Nephron (organoid): ENCODE measurements around the gene PEF1.
A peak's percentile ranks its signal among the peaks of the same experiment; 100 is the strongest.

ENCODE experiments used
- H3K27ac Mint-ChIP-seq, 3 experiments: 2 replicates each; pipeline ENCODE4 v1.8.0; 2020; ENCODE audit warnings: mixed read lengths in 3 of 3, mild to moderate bottlenecking in 2 of 3, moderate library complexity in 1 of 3
- H3K27me3 Mint-ChIP-seq: 2 replicates; pipeline ENCODE4 v1.8.0; 2021; ENCODE audit warnings: low read depth, mild to moderate bottlenecking, moderate library complexity, mixed read lengths
- H3K36me3 Mint-ChIP-seq: 2 replicates; pipeline ENCODE4 v1.8.0; 2020; ENCODE audit warnings: low read depth, mixed read lengths
- H3K4me1 Mint-ChIP-seq: 2 replicates; pipeline ENCODE4 v1.8.0; 2020; ENCODE audit warnings: mixed read lengths
- H3K4me3 Mint-ChIP-seq, 3 experiments: 2 replicates each; pipeline ENCODE4 v1.8.0; 2020; ENCODE audit warnings: mild to moderate bottlenecking in 3 of 3, mixed read lengths in 3 of 3, moderate library complexity in 2 of 3
- H3K9me3 Mint-ChIP-seq: 2 replicates; pipeline ENCODE4 v1.8.0; 2020; ENCODE audit warnings: mixed read lengths
- CTCF ChIP-seq, 3 experiments: fragments of 200-600 bp; sonication (generic); IDR thresholded peaks; one replicate each; pipeline ENCODE4 v1.5.0; 2021; ENCODE audit warnings: antibody characterized with exemption in 3 of 3; ENCODE audit not compliant: unreplicated experiment in 3 of 3

Gene PEF1

DNA sequence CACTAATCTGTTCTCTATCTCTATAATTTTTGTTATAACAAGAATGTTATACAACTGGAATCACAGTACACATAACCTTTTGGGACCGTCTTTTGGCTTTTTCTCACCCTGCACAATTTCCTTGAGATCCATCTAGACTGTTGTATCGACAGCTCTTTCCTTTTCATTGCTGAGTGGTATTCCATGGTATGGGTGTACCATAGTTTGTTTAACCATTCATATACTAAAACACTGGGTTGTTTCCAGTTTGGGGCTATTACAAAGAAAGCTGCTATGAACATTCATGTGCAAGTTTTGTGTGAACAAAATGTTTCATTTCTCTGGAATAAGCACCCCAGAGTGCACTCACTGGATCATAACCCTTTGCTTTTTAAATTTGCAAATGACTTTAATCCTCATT is 42.6 kb downstream of the PEF1 start:
- Mint-ChIP-seq H3K9me3 (no peaks in the 10 kb centered on the region), H3K36me3 (no peaks in the 10 kb centered on the region), H3K27me3 (peaks cover 3% of the 10 kb centered on the region), H3K4me3 (no peak overlapping the region), H3K27ac (no peak overlapping the region), H3K4me1 (peaks cover 5% of the 10 kb centered on the region)
- no peak for TF ChIP-seq CTCF (IDR thresholded peaks at IDR 0.05; ENCODE audit: unreplicated experiment in 3 of 3)

DNA sequence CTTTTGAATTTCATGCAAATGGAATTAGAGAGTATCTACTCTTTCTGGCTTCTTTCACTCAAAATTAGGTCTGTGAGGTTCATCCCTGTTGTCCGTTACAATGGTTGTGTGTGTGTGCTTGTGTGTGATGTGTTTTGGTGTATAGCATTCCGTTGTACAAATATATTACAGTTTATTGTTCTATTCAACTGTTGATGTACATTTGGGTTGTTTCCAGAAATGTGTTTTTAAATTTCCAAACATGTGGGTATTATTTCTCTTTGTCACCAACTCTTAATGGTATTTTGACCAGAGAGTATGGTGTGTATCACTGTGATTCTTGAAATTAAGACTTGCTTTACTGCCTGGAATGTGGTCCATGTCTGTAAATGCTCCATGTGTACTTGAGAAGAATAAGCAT is 44.0 kb downstream of the PEF1 start:
- H3K27me3 Mint-ChIP-seq: peaks cover 3% of the 10 kb centered on the region
- no peak for TF ChIP-seq CTCF (IDR thresholded peaks at IDR 0.05; ENCODE audit: unreplicated experiment in 3 of 3)
- H3K27ac Mint-ChIP-seq: peak overlapping the region in 1 of 3 experiments; percentile 31
- H3K4me1 Mint-ChIP-seq: peaks cover 5% of the 10 kb centered on the region
- no peaks in the 10 kb centered on the region for H3K36me3 Mint-ChIP-seq
- H3K4me3 Mint-ChIP-seq: no peak overlapping the region
- no peaks in the 10 kb centered on the region for H3K9me3 Mint-ChIP-seq

- Mint-ChIP-seq H3K9me3 (no peaks in the 10 kb centered on the region), H3K36me3 (no peaks in the 10 kb centered on the region), H3K27me3 (peaks cover 3% of the 10 kb centered on the region), H3K4me1 (peaks cover 5% of the 10 kb centered on the region), H3K4me3 (no peak overlapping the region), H3K27ac (no peak overlapping the region)
- no peak for TF ChIP-seq CTCF (IDR thresholded peaks at IDR 0.05; ENCODE audit: unreplicated experiment in 3 of 3)
Observed at GRCh38 chr1:31598980-31599379, 45.7 kb downstream of the PEF1 start.

GRCh38 chr1:31596737-31597097 is 48.0 kb downstream of the PEF1 start:
- TF ChIP-seq CTCF (IDR thresholded peaks at IDR 0.05; ENCODE audit: unreplicated experiment in 3 of 3): no peak
- peaks cover 14% of the 10 kb centered on the region for H3K27me3 Mint-ChIP-seq
- no peak overlapping the region for H3K27ac Mint-ChIP-seq
- no peaks in the 10 kb centered on the region for H3K36me3 Mint-ChIP-seq
- H3K4me3 Mint-ChIP-seq: no peak overlapping the region
- peaks cover 12% of the 10 kb centered on the region for H3K4me1 Mint-ChIP-seq
- H3K9me3 Mint-ChIP-seq: no peaks in the 10 kb centered on the region

DNA sequence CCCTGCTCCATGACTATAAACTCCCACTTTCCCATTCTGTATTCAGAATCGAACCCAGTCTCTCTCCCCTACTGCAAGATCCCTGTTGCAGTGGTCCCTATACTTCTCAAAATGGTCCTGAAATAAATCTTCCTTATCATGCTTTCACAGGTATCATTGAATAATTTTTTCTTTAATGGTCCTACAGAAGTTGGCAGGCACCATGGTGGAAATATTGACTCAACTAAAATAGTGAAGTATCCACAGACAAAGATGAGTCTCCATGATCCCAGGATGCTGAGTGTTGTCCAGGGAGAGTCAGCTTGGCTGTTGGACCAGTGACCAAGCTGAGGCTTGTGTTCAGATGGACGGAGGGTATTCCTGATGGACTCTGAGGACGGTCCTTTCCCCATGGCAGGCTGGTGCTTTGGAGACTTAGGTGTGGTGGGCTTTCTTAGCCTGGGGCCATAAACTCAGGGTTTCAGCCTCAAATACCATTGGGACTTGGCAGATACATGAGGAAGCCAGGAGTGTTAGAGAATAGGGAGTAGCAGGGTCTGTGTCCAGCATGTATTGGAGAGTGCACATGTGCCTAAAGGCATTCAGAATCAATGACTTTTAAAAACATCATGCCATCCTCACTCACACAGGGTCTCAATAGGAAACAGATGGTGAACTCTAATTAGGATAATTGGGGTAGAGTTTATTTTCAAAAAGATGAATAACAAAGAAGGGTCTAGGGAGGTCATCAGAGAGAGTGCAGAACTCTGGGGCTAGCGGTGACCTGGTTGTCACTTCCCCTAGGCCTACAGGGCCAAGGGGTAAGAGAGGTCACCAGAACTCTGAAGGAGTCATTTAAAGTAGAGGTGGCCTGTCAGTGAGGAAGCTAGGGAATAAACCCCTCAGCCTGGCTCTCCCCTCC is 48.6 kb downstream of the PEF1 start:
- Mint-ChIP-seq H3K4me1 (peaks cover 18% of the 10 kb centered on the region), H3K27me3 (peaks cover 20% of the 10 kb centered on the region), H3K4me3 (no peak overlapping the region), H3K9me3 (no peaks in the 10 kb centered on the region), H3K27ac (no peak overlapping the region), H3K36me3 (no peaks in the 10 kb centered on the region)
- TF ChIP-seq CTCF (IDR thresholded peaks at IDR 0.05; ENCODE audit: unreplicated experiment in 3 of 3): no peak
